ENCODE results near the gene CHN1.

CHN1 gene

DNA sequence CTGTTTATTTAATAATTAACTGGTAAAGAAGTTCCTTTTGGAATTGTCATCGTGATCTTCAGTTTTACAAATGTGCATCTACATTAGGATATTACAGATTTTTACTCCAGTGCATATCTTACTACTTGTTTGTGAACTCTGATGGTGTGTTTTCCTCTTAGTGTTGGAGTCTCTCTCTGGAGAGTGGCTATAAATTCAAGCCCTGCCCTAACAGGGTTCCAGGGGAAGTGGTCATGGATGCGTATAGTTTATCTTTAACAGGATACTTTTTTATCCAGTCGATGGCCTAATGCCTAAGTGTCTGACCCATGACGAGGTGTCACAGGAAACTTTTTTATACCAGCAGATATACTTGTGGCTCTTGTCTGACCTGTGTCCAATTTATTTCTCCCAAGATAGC lies 75.4 kb downstream of the CHN1 start:
- TF ChIP-seq, protein P1, sequence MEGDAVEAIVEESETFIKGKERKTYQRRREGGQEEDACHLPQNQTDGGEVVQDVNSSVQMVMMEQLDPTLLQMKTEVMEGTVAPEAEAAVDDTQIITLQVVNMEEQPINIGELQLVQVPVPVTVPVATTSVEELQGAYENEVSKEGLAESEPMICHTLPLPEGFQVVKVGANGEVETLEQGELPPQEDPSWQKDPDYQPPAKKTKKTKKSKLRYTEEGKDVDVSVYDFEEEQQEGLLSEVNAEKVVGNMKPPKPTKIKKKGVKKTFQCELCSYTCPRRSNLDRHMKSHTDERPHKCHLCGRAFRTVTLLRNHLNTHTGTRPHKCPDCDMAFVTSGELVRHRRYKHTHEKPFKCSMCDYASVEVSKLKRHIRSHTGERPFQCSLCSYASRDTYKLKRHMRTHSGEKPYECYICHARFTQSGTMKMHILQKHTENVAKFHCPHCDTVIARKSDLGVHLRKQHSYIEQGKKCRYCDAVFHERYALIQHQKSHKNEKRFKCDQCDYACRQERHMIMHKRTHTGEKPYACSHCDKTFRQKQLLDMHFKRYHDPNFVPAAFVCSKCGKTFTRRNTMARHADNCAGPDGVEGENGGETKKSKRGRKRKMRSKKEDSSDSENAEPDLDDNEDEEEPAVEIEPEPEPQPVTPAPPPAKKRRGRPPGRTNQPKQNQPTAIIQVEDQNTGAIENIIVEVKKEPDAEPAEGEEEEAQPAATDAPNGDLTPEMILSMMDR (conservative IDR thresholded peaks at IDR 0.05; ENCODE audit: low read depth): no peak
- no peak overlapping the region for H3K27ac ChIP-seq
- no peak for DNase-seq (ENCODE audit: low spot score)
- CTCF ChIA-PET: no interaction called here
- POLR2A ChIA-PET (ENCODE audit: low non-redundant PET): no interaction called here

DNA sequence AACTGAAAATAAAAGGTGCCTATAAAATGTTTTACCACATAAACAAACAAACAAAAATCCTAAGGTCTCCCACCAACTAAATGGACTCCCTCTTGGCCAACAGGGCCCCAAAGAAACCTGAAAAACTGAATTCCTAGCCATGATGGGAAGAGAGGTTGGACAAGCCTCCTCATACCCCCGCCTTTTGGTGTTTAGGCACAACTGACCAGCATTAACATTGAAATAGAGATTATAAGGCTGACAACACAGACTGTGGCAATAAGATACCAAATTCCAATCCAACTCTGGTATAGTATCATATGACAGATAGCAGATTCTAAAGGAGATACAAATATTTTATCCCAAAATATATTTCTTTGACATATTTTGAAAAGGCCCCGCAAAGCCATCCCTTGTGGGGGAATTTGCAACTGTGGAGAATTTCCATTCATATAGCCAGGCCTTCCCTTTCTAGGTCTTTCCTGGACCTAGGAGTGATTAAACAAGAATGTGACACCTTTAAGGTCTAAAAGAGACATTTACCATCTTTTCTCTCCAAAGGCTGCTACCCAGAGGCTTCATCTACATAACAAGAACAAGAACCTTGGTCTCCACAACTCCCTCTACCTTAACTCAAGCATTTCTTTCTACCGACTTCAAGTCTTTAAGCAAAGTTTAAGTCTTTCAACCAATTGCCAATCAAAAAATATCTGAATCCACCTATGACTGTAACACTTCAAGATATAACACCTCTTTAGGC lies 80.0 kb downstream of the CHN1 start:
- no peak overlapping the region for H3K27ac ChIP-seq
- ChIA-PET CTCF (interaction anchor here (0.6 kb wide), 2 partner anchors 10 to 226 kb away, joined by 3 to 4 read pairs; no protein-coding TSS in a partner anchor), POLR2A (ENCODE audit: low non-redundant PET) (no interaction called here)
- no peak for DNase-seq (ENCODE audit: low spot score)
- TF ChIP-seq, protein P1 (conservative IDR thresholded peaks at IDR 0.05; ENCODE audit: low read depth): no peak

GRCh38 chr2:174924061-174924693 lies 81.0 kb downstream of the CHN1 start:
- CTCF ChIA-PET: no interaction called here
- TF ChIP-seq, protein P1 (conservative IDR thresholded peaks at IDR 0.05; ENCODE audit: low read depth): no peak
- DNase-seq (ENCODE audit: low spot score): no peak
- POLR2A ChIA-PET (ENCODE audit: low non-redundant PET): no interaction called here
- no peak overlapping the region for H3K27ac ChIP-seq

DNA sequence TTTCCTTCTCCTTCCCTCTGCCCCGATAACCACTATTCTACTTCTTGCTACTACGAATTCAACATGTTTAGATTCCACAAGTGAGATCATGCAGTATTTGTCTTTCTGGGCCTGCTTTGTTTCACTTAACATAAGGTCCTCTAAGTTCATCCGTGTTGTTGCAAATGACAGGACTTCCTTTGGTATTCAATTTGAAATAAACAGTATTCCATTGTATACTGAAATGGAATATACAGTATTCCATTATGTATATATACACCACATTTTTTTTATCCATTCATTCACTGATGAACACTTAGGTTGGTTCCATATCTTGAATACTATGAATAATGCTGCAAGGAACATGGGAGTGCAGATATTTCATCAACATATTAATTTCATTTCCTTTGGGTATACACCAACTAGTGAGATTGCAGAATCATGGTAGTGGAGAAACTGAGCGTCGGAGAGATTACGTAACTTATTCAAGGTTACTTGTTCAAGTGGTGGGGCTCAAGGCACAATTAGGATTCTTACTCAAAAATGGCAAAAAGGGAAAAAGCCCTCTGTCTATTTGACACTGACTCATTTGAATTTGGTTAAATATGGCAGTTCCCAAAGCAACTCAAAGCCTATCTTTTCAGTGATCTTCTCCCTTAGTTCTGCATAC lies 85.1 kb downstream of the CHN1 start:
- DNase-seq (ENCODE audit: low spot score): no peak
- ChIA-PET CTCF (no interaction called here), POLR2A (ENCODE audit: low non-redundant PET) (no interaction called here)
- H3K27ac ChIP-seq: no peak overlapping the region
- TF ChIP-seq, protein P1 (conservative IDR thresholded peaks at IDR 0.05; ENCODE audit: low read depth): no peak

- POLR2A ChIA-PET (ENCODE audit: low non-redundant PET): no interaction called here
- no peak for DNase-seq (ENCODE audit: low spot score)
- no peak overlapping the region for H3K27ac ChIP-seq
- CTCF ChIA-PET: no interaction called here
- TF ChIP-seq, protein P1 (conservative IDR thresholded peaks at IDR 0.05; ENCODE audit: low read depth): no peak
Measured at GRCh38 chr2:174918886-174919526, 86.2 kb downstream of the CHN1 start.

- DNase-seq (ENCODE audit: low spot score): no peak
- ChIA-PET CTCF (no interaction called here), POLR2A (ENCODE audit: low non-redundant PET) (no interaction called here)
- TF ChIP-seq, protein P1 (conservative IDR thresholded peaks at IDR 0.05; ENCODE audit: low read depth): no peak
- no peak overlapping the region for H3K27ac ChIP-seq
Measured at GRCh38 chr2:174916270-174916930, 88.8 kb downstream of the CHN1 start.

Data from RWPE1 (cell line).